OCI-LY7 (cell line): ENCODE measurements around the gene ANKRD63. TPM values are rescaled to one million over a fixed set of nuclear protein-coding genes. Genes with fewer than 3 reads are reported as not detected.

ENCODE experiments used
- BruUV-seq: library from RNA; stranded (reverse); fragments of 400-500 nt; replicated peaks from 2 replicates; lab custom pipeline; 2021; lab: Mats Ljungman, UMichigan
- CTCF ChIA-PET: fragments of 300-600 bp; sonication (Branson Sonifier 250); formaldehyde crosslinking; loops from one replicate; lab custom pipeline; 2022; ENCODE audit warnings: antibody characterized with exemption; ENCODE audit not compliant: unreplicated experiment; lab: Charles Lee
- POLR2A ChIA-PET: fragments of 300-600 bp; sonication (Branson Sonifier 250); formaldehyde crosslinking; loops from one replicate; lab custom pipeline; 2022; ENCODE audit warnings: antibody characterized with exemption; lab: Charles Lee
- DNase-seq: peaks from one replicate; pipeline ENCODE4 v3.0.0-alpha.2; 2015; ENCODE audit warnings: low spot score
- H2AFZ ChIP-seq: fragments of 200-600 bp; sonication (generic), shearing (Covaris generic); 2 replicates; pipeline ENCODE4 v1.6.1; 2014; ENCODE audit warnings: mild to moderate bottlenecking, antibody characterized with exemption, low read length, moderate library complexity
- H3K27ac ChIP-seq: fragments of 200-600 bp; sonication (generic); 2 replicates; pipeline ENCODE4 v1.5.1; 2014; ENCODE audit warnings: mixed run types, low read depth, mild to moderate bottlenecking, moderate library complexity, low read length, inconsistent platforms; ENCODE audit not compliant: poor library complexity, severe bottlenecking
- H3K36me3 ChIP-seq: fragments of 200-600 bp; sonication (generic); 2 replicates; pipeline ENCODE4 v1.6.1; 2014; ENCODE audit warnings: mild to moderate bottlenecking, antibody characterized with exemption, low read length, moderate library complexity, mixed read lengths; ENCODE audit not compliant: insufficient read depth
- H3K4me1 ChIP-seq: fragments of 200-600 bp; sonication (generic); 2 replicates; pipeline ENCODE4 v1.5.1; 2014; ENCODE audit warnings: mild to moderate bottlenecking, low read length; ENCODE audit not compliant: insufficient read depth, poor library complexity, severe bottlenecking
- H3K4me2 ChIP-seq: fragments of 200-600 bp; sonication (generic); 2 replicates; pipeline ENCODE4 v1.6.1; 2014; ENCODE audit warnings: mild to moderate bottlenecking, low read length
- H3K4me3 ChIP-seq: fragments of 200-600 bp; sonication (generic); 2 replicates; pipeline ENCODE4 v1.5.1; 2014; ENCODE audit warnings: mild to moderate bottlenecking, low read depth, low read length; ENCODE audit not compliant: poor library complexity, severe bottlenecking
- H3K79me2 ChIP-seq: fragments of 200-600 bp; sonication (generic); 2 replicates; pipeline ENCODE4 v1.6.1; 2016; ENCODE audit warnings: low read depth, mild to moderate bottlenecking, low read length, moderate library complexity, mixed read lengths; ENCODE audit not compliant: insufficient read depth
- H3K9me2 ChIP-seq: fragments of 200-600 bp; sonication (generic); 2 replicates; pipeline ENCODE4 v1.6.1; 2016; ENCODE audit warnings: mild to moderate bottlenecking, low read length, mixed read lengths; ENCODE audit not compliant: insufficient read depth
- H3K9me3 ChIP-seq: fragments of 200-600 bp; sonication (generic); 2 replicates; pipeline ENCODE4 v1.6.1; 2014; ENCODE audit warnings: mild to moderate bottlenecking, mixed run types, low read length, mixed read lengths
- H4K20me1 ChIP-seq: fragments of 200-600 bp; sonication (generic); 2 replicates; pipeline ENCODE4 v1.6.1; 2014; ENCODE audit warnings: mild to moderate bottlenecking, antibody characterized with exemption, low read length, moderate library complexity, mixed read lengths; ENCODE audit not compliant: insufficient read depth
- EZH2phosphoT487 ChIP-seq: fragments of 200-600 bp; sonication (generic); IDR thresholded peaks from 2 replicates; pipeline ENCODE4 v1.6.1; 2018; ENCODE audit warnings: low read depth, borderline replicate concordance, mild to moderate bottlenecking, mixed run types, antibody characterized with exemption, low read length, moderate library complexity, mixed read lengths
- intact Hi-C: fragments of 100-400 bp; cut with micrococcal nuclease; formaldehyde crosslinking; loops from one replicate; pipeline ENCODE4 v1.10.0; 2022; ENCODE audit not compliant: unreplicated experiment
- total RNA-seq, 2 experiments: library from RNA; depleted of rRNA in 1 of 2; stranded (reverse); fragments of >200 nt in 1 of 2; shearing (Covaris generic) in 1 of 2; gene quantifications; 2 replicates each; pipeline ENCODE4 v1.2.3, GENCODE V29; 2014 to 2022
- TF ChIP-seq, protein P1 (sequence below): fragments of 200-600 bp; sonication (generic); conservative IDR thresholded peaks from 2 replicates; pipeline ENCODE4 v1.5.1; 2014; ENCODE audit warnings: mild to moderate bottlenecking, antibody characterized with exemption, low read length, moderate library complexity, mixed read lengths

Gene ANKRD63
- total RNA-seq, 2 experiments from 2014 or later, result not detected

DNA sequence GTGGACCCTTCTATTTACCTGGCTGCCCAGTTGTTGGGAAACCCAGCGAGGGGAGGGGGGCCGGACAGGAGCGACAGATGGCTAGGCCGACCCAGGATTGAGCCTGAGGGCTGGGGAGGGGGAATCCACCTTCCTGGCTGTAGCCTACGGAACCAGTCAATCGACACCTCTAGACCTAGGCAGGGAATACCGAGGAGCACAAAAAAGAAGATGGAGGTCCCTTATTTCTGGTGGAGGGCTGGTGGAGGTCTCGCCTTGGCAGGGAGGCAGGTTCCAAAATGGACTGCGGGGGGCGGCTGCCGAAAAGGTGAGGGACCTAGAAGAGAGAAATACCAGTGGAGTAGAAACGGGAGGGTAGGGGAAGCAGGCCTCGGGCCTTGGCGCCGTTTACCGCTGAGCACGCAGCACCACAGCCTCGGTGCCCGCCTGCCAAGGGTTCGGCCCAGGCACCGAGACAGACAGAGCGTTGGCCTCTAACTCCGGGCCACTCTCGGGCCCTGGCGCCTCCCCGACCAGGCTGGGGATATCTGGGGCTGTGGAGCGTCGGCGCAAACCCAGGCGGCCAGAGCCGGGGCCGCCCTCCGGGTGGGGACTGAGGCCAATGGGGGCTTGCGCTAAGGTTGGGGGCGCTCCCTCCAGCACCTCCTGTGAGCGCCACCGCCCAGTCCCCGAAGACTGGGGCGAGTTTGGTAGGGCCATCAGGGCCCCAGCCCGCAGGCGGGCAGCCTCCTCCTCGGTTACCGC lies 1.6 kb downstream of the ANKRD63 start:
- H3K27ac ChIP-seq, result no peak overlapping the region
- no peaks in the 10 kb centered on the region for H3K9me2 ChIP-seq
- ChIA-PET CTCF (no interaction called here), POLR2A (no interaction called here)
- peaks cover 13% of the 10 kb centered on the region for H3K4me1 ChIP-seq
- no peaks in the 10 kb centered on the region for H4K20me1 ChIP-seq
- DNase-seq, result no peak
- no peak overlapping the region for H2AFZ ChIP-seq
- intact Hi-C loops, result no loop called here
- TF ChIP-seq, protein P1, sequence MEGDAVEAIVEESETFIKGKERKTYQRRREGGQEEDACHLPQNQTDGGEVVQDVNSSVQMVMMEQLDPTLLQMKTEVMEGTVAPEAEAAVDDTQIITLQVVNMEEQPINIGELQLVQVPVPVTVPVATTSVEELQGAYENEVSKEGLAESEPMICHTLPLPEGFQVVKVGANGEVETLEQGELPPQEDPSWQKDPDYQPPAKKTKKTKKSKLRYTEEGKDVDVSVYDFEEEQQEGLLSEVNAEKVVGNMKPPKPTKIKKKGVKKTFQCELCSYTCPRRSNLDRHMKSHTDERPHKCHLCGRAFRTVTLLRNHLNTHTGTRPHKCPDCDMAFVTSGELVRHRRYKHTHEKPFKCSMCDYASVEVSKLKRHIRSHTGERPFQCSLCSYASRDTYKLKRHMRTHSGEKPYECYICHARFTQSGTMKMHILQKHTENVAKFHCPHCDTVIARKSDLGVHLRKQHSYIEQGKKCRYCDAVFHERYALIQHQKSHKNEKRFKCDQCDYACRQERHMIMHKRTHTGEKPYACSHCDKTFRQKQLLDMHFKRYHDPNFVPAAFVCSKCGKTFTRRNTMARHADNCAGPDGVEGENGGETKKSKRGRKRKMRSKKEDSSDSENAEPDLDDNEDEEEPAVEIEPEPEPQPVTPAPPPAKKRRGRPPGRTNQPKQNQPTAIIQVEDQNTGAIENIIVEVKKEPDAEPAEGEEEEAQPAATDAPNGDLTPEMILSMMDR, result no peak
- no peak for TF ChIP-seq EZH2phosphoT487
- H3K79me2 ChIP-seq, result no peaks in the 10 kb centered on the region
- H3K36me3 ChIP-seq, result no peaks in the 10 kb centered on the region
- BruUV-seq, result no TSS peak
- no peak overlapping the region for H3K4me3 ChIP-seq
- no peaks in the 10 kb centered on the region for H3K9me3 ChIP-seq
- H3K4me2 ChIP-seq, result no peak overlapping the region

GRCh38 chr15:40280260-40281056 lies 2.4 kb downstream of the ANKRD63 start:
- Histone ChIP-seq H3K79me2 (no peaks in the 10 kb centered on the region), H3K36me3 (no peaks in the 10 kb centered on the region), H2AFZ (no peak overlapping the region), H3K4me2 (no peak overlapping the region), H3K4me3 (no peak overlapping the region), H3K9me3 (no peaks in the 10 kb centered on the region), H3K9me2 (no peaks in the 10 kb centered on the region), H3K27ac (no peak overlapping the region), H3K4me1 (peaks cover 13% of the 10 kb centered on the region), H4K20me1 (no peaks in the 10 kb centered on the region)
- ChIA-PET CTCF (interaction anchor here (0.8 kb wide), 1 partner anchor 233 kb away, joined by 3 read pairs; no protein-coding TSS in a partner anchor), POLR2A (no interaction called here)
- no peak for TF ChIP-seq EZH2phosphoT487
- TF ChIP-seq, protein P1, result no peak
- no peak for DNase-seq
- intact Hi-C loops, result no loop called here
- no TSS peak for BruUV-seq
